ENCODE results near the gene LPAR1.

Gene LPAR1

GRCh38 chr9:110999379-110999778 lies 38.9 kb downstream of the LPAR1 start:
- DNase-seq (ENCODE audit: low spot score) = no peak

GRCh38 chr9:110997847-110998246 lies 40.4 kb downstream of the LPAR1 start:
- peak; percentile 40 for DNase-seq (ENCODE audit: low spot score)

GRCh38 chr9:110996436-110997220 lies 41.6 kb downstream of the LPAR1 start:
- peak; percentile 40 for DNase-seq (ENCODE audit: low spot score)

GRCh38 chr9:110995420-110996340 lies 42.6 kb downstream of the LPAR1 start:
- no peak for DNase-seq (ENCODE audit: low spot score)

- no peak for DNase-seq (ENCODE audit: low spot score)
Observed at GRCh38 chr9:110994771-110995241, 43.5 kb downstream of the LPAR1 start.

GRCh38 chr9:110990481-110990880 lies 47.8 kb downstream of the LPAR1 start:
- no peak for DNase-seq (ENCODE audit: low spot score)

- no peak for DNase-seq (ENCODE audit: low spot score)
Observed at GRCh38 chr9:110986529-110986928, 51.7 kb downstream of the LPAR1 start.

- DNase-seq (ENCODE audit: low spot score) = no peak
Observed at GRCh38 chr9:110984890-110985437, 53.3 kb downstream of the LPAR1 start.

GRCh38 chr9:110980261-110980660 lies 58.0 kb downstream of the LPAR1 start:
- DNase-seq (ENCODE audit: low spot score) = no peak

- no peak for DNase-seq (ENCODE audit: low spot score)
Observed at GRCh38 chr9:110979636-110980035, 58.6 kb downstream of the LPAR1 start.

- DNase-seq (ENCODE audit: low spot score) = no peak
Observed at GRCh38 chr9:110978516-110978915, 59.8 kb downstream of the LPAR1 start.

GRCh38 chr9:110977259-110977709 lies 61.0 kb downstream of the LPAR1 start:
- DNase-seq (ENCODE audit: low spot score) = no peak

GRCh38 chr9:110975969-110976368 lies 62.3 kb downstream of the LPAR1 start:
- DNase-seq (ENCODE audit: low spot score) = no peak

- no peak for DNase-seq (ENCODE audit: low spot score)
Observed at GRCh38 chr9:110975278-110975677, 63.0 kb downstream of the LPAR1 start.

GRCh38 chr9:110971705-110972104 lies 66.6 kb downstream of the LPAR1 start:
- no peak for DNase-seq (ENCODE audit: low spot score)

GRCh38 chr9:110971234-110971633 lies 67.0 kb downstream of the LPAR1 start:
- DNase-seq (ENCODE audit: low spot score) = no peak

- DNase-seq (ENCODE audit: low spot score) = peak; percentile 52
Observed at GRCh38 chr9:110969971-110970386, 68.3 kb downstream of the LPAR1 start.

GRCh38 chr9:110968096-110968495 lies 70.2 kb downstream of the LPAR1 start:
- no peak for DNase-seq (ENCODE audit: low spot score)

- DNase-seq (ENCODE audit: low spot score) = no peak
Observed at GRCh38 chr9:110967196-110967595, 71.1 kb downstream of the LPAR1 start.

- DNase-seq (ENCODE audit: low spot score) = no peak
Observed at GRCh38 chr9:110960288-110960687, 78.0 kb downstream of the LPAR1 start.

GRCh38 chr9:110958847-110959246 lies 79.4 kb downstream of the LPAR1 start:
- DNase-seq (ENCODE audit: low spot score) = no peak

GRCh38 chr9:110954822-110955291 lies 83.4 kb downstream of the LPAR1 start:
- no peak for DNase-seq (ENCODE audit: low spot score)

- no peak for DNase-seq (ENCODE audit: low spot score)
Observed at GRCh38 chr9:110952540-110952859, 85.8 kb downstream of the LPAR1 start.
